G401.6 (cell line): ENCODE measurements around the gene NHLRC1.

Experiments
- FAIRE-seq: peaks from 2 replicates; lab custom pipeline; 2012; peaks lifted over from hg19 to GRCh38; lab: Jason Lieb, UNC

The NHLRC1 gene

GRCh38 chr6:18081025-18081668 lies 41.3 kb downstream of the NHLRC1 start:
- FAIRE-seq: no peak

GRCh38 chr6:18080544-18080943 lies 41.9 kb downstream of the NHLRC1 start:
- FAIRE-seq: no peak

GRCh38 chr6:18078866-18079265 lies 43.6 kb downstream of the NHLRC1 start:
- FAIRE-seq: no peak

GRCh38 chr6:18076231-18076630 lies 46.2 kb downstream of the NHLRC1 start:
- no peak for FAIRE-seq

- no peak for FAIRE-seq
Measured at GRCh38 chr6:18072841-18073240, 49.6 kb downstream of the NHLRC1 start.

- FAIRE-seq: no peak
Measured at GRCh38 chr6:18070486-18070885, 52.0 kb downstream of the NHLRC1 start.
